ENCODE data around the gene PLEKHH1.

PLEKHH1 gene

GRCh38 chr14:67627519-67627918 lies 94.4 kb downstream of the PLEKHH1 start:
- no peaks in the 10 kb centered on the region for H3K27me3 ChIP-seq (replicated peaks; ENCODE audit: control insufficient read depth, insufficient read depth, low read length)
- H3K36me3 ChIP-seq (ENCODE audit: control insufficient read depth, insufficient read depth, low read length): no peaks in the 10 kb centered on the region
- no peak overlapping the region for H3K4me3 ChIP-seq (replicated peaks; ENCODE audit: low read depth, low read length)
- TF ChIP-seq CTCF (IDR thresholded peaks at IDR 0.05; ENCODE audit: insufficient read depth, low read length, poor library complexity, severe bottlenecking): no peak
- no peak for DNase-seq (ENCODE audit: extremely low read depth, insufficient read length)

GRCh38 chr14:67630186-67630585 lies 97.1 kb downstream of the PLEKHH1 start:
- no peak for TF ChIP-seq CTCF (IDR thresholded peaks at IDR 0.05; ENCODE audit: insufficient read depth, low read length, poor library complexity, severe bottlenecking)
- Histone ChIP-seq H3K4me3 (replicated peaks; ENCODE audit: low read depth, low read length) (no peak overlapping the region), H3K27me3 (replicated peaks; ENCODE audit: control insufficient read depth, insufficient read depth, low read length) (no peaks in the 10 kb centered on the region), H3K36me3 (ENCODE audit: control insufficient read depth, insufficient read depth, low read length) (no peaks in the 10 kb centered on the region)
- no peak for DNase-seq (ENCODE audit: extremely low read depth, insufficient read length)

GRCh38 chr14:67630938-67631337 lies 97.8 kb downstream of the PLEKHH1 start:
- Histone ChIP-seq H3K36me3 (ENCODE audit: control insufficient read depth, insufficient read depth, low read length) (no peaks in the 10 kb centered on the region), H3K27me3 (replicated peaks; ENCODE audit: control insufficient read depth, insufficient read depth, low read length) (no peaks in the 10 kb centered on the region), H3K4me3 (replicated peaks; ENCODE audit: low read depth, low read length) (no peak overlapping the region)
- TF ChIP-seq CTCF (IDR thresholded peaks at IDR 0.05; ENCODE audit: insufficient read depth, low read length, poor library complexity, severe bottlenecking): no peak
- no peak for DNase-seq (ENCODE audit: extremely low read depth, insufficient read length)

GRCh38 chr14:67633451-67634147 lies 100.5 kb downstream of the PLEKHH1 start:
- H3K4me3 ChIP-seq (replicated peaks; ENCODE audit: low read depth, low read length): no peak overlapping the region
- H3K36me3 ChIP-seq (ENCODE audit: control insufficient read depth, insufficient read depth, low read length): no peaks in the 10 kb centered on the region
- DNase-seq (ENCODE audit: extremely low read depth, insufficient read length): no peak
- no peak for TF ChIP-seq CTCF (IDR thresholded peaks at IDR 0.05; ENCODE audit: insufficient read depth, low read length, poor library complexity, severe bottlenecking)
- no peaks in the 10 kb centered on the region for H3K27me3 ChIP-seq (replicated peaks; ENCODE audit: control insufficient read depth, insufficient read depth, low read length)

GRCh38 chr14:67636361-67636919 lies 103.3 kb downstream of the PLEKHH1 start:
- Histone ChIP-seq H3K4me3 (replicated peaks; ENCODE audit: low read depth, low read length) (no peak overlapping the region), H3K27me3 (replicated peaks; ENCODE audit: control insufficient read depth, insufficient read depth, low read length) (no peaks in the 10 kb centered on the region), H3K36me3 (ENCODE audit: control insufficient read depth, insufficient read depth, low read length) (no peaks in the 10 kb centered on the region)
- TF ChIP-seq CTCF (IDR thresholded peaks at IDR 0.05; ENCODE audit: insufficient read depth, low read length, poor library complexity, severe bottlenecking): no peak
- no peak for DNase-seq (ENCODE audit: extremely low read depth, insufficient read length)
